Right lung (tissue), 5 donors: ENCODE measurements around the gene TNIK. TPM values are rescaled to one million over a fixed set of nuclear protein-coding genes. Genes with fewer than 3 reads are reported as not detected.
A peak's percentile ranks its signal among the peaks of the same experiment; 100 is the strongest.

ENCODE experiments used
- DNase-seq, 2 donors: peaks; one replicate each; pipeline ENCODE4 v3.0.0-alpha.2; 2013
- polyA plus RNA-seq, 5 donors: library from polyadenylated mRNA; unstranded; fragments of 120-200 nt; gene quantifications; one replicate each; pipeline versions ENCODE4 v1.2.1 to v1.2.3, GENCODE V29; 2013; ENCODE audit warnings: inconsistent platforms in 1 of 5, low replicate concordance in 1 of 5; ENCODE audit not compliant: insufficient read length in 5 of 5, insufficient read depth in 1 of 5

Gene TNIK
- polyA plus RNA-seq, 5 donors, result 11.5 to 21.1 (median 16.2) TPM

DNA sequence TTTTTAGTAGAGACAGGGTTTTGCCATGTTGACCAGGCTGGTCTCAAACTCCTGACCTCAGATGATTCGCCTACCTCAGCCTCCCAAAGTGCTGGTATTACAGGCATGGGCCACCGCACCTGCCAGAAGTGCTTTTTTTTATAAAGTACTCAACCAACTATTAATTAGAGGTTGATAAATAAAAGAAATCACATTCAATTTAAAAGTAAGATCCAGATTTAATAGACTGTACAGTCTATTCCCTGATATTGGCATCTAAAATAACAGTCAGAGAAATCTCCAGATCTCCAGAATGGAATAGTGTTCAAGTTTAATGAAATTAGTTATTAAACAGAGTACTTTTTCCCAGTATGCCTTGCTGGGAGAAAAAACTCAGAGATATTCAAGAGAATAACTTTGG is 290.8 kb downstream of the TNIK start:
- no peak for DNase-seq

GRCh38 chr3:171168551-171168950 is 291.7 kb downstream of the TNIK start:
- DNase-seq, result no peak

DNA sequence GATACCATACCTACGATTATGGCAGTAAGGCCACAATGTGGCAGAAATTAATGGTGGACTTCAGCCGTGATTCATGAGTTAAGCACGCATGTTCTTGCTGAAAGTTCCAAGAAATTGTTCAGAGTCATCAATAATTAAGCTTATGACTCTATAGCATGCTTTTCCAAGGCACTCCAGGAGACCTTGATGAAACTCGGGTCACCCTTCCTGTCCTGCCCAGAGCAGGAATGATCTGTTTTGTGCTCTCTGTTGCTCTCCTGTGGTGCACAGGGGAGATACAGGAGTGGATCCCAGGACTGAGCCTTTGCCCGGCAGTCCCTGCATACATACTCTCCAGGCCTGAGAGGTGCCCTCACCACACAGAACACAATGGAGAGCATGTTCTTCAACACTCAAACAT is 292.1 kb downstream of the TNIK start:
- no peak for DNase-seq

DNA sequence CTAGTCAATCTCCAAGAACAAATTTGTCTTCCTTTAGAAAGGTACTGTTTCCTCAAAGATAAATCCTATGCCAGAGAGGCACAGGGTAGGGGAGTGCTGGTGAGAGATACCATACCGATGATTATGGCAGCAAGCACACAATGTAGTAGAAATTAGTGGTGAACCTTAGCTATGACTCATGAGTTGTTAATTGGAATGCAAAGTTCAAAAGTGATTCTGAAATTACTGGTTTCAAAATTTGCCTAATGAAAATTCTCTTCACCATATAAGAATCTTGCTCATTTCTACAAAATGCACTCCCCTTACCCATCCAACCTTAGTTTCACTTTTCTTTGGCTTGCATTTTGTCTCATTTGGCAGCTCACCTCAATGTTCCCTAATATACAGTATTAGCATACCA is 294.2 kb downstream of the TNIK start:
- no peak for DNase-seq

- no peak for DNase-seq
Observed at GRCh38 chr3:171165499-171165921, 294.7 kb downstream of the TNIK start.

GRCh38 chr3:171164067-171164465 is 296.1 kb downstream of the TNIK start:
- DNase-seq, result no peak

GRCh38 chr3:171163101-171164066 is 296.8 kb downstream of the TNIK start:
- DNase-seq, result no peak

GRCh38 chr3:171160325-171160724 is 299.9 kb downstream of the TNIK start:
- no peak for DNase-seq

GRCh38 chr3:171159822-171160157 is 300.4 kb downstream of the TNIK start:
- DNase-seq, result no peak

DNA sequence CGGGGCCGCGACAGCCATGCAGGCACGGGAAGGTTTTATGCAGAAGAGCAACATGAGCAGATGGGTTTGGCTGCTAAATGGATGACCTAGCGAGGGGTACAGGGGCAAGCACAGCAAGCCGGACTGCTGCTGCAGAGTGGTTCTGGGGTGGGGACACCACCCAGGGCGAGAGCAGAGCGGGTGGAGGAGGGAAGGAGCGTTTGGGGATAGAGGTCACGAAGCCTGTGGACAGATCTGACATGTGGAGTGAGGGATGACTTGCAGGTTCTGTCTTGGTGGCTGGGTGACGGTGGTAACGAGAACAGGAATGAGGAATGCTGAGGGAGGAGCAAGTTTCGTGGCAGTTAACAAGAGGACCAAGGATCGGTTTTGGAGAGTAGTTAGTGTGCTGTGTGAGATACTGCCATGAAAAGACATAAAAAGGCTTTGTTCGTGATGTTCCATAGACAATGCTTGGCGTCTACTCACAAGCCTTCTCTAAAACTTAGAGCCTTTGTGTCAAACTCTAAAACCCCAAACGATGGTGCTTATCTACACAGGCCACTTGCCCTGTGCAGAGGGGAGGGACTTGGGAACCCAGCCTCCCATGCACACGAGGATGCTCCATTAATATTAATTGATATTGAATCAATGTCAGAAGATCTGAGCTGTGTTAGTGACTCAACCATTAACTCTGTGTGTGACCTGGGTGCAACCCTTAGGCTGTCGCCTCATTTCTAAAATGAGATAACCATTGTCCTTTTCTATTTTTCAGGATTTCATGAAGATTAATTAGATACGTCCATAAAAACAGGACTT is 301.0 kb downstream of the TNIK start:
- no peak for DNase-seq

DNA sequence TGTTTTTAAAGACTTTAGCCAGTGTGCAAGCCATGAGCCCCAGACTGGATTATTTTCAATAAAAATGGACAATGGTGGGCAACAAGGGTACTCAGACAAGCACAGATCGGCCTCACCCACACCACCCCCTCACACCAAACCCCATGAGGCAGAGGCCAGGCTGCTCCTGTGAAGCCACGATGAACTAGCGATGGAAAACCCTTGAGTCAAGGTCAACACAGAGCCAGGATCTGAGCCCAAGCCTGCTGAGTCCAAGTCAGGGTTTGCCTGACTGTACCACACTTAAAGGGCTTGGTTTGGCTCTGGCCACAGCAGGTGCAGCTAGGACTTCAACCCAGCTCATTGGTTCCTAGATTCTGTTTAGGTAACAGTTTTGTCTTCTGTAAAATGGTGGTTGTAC is 302.2 kb downstream of the TNIK start:
- DNase-seq, result no peak

- DNase-seq, result peak in 1 of 2 donors; percentile 41
Observed at GRCh38 chr3:171157286-171157685, 302.9 kb downstream of the TNIK start.

GRCh38 chr3:171156401-171157010 is 303.7 kb downstream of the TNIK start:
- DNase-seq, result no peak

- no peak for DNase-seq
Observed at GRCh38 chr3:171155122-171155700, 305.0 kb downstream of the TNIK start.

GRCh38 chr3:171150945-171151344 is 309.3 kb downstream of the TNIK start:
- DNase-seq, result no peak

- DNase-seq, result no peak
Observed at GRCh38 chr3:171149526-171150116, 310.6 kb downstream of the TNIK start.

- DNase-seq, result no peak
Observed at GRCh38 chr3:171145798-171146197, 314.4 kb downstream of the TNIK start.

DNA sequence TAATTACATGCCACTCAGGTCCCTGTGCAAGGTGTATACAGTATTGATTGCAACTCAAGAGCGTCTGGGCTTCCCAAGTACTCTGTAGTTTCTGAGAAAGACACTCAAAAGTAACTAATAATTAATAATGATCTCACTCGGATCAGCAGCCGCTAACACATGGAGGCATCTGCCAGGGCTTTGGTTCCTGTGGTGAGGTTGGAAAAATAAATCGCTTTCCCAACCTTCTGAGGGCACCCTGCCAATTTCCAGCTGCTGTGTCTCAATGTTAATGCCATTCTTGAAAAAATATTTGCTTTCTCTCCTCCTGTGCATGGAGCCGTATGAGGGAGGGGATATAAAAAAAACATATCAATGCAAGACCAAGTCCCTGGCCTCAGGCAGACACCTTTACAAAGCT is 317.2 kb downstream of the TNIK start:
- no peak for DNase-seq

- no peak for DNase-seq
Observed at GRCh38 chr3:171140246-171140645, 320.0 kb downstream of the TNIK start.

DNA sequence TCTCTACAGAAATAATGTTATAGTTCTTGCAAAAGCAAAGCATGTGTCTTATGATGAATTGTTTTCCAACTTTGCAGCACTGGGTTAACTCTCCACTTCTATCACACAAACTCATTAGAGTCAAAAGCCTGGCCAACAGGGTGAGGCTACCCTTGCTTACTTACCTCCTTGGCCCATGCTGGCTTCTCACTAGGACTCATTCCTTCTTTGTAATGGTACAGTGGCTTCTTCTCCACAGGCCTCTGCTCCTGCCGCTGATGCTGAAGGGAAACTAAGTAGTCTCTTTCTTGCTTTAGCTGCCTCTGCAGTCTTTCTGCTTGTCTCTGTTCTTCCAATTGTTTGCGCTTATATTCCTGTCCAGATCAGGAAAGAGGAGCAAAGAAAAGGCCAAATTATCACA is 322.2 kb downstream of the TNIK start:
- DNase-seq, result no peak

GRCh38 chr3:171135549-171135948 is 324.7 kb downstream of the TNIK start:
- DNase-seq, result no peak
